Kidney (tissue), 14 donors: ENCODE results near the gene DAZAP2. TPM values are rescaled to one million over a fixed set of nuclear protein-coding genes. Genes with fewer than 3 reads are reported as not detected.
"Not testable (repeated sequence)": the region's sequence is repeated elsewhere in the genome, so short reads cannot be mapped to it uniquely, and the experiment has no call there.

ENCODE experiments used
- DNase-seq, 5 donors: peaks; one replicate each; pipeline ENCODE4 v3.0.0-alpha.2; 2013 to 2020
- FAIRE-seq: peaks from 2 replicates; lab custom pipeline; 2012; peaks lifted over from hg19 to GRCh38; lab: Jason Lieb, UNC
- H3K27ac ChIP-seq, 2 donors: one replicate each; pipeline ENCODE4 v1.7.0; 2013; ENCODE audit warnings: low read depth in 2 of 2, low read length in 2 of 2, inconsistent platforms in 1 of 2
- H3K27me3 ChIP-seq: one replicate; pipeline ENCODE4 v1.7.1; 2013; ENCODE audit warnings: low read length, inconsistent platforms; ENCODE audit not compliant: control insufficient read depth, insufficient read depth
- H3K36me3 ChIP-seq, 3 donors: one replicate each; pipeline versions ENCODE4 v1.7.0 to v1.7.1; 2013; ENCODE audit warnings: low read length in 3 of 3, control low read depth in 1 of 3, inconsistent platforms in 1 of 3; ENCODE audit not compliant: insufficient read depth in 3 of 3, control insufficient read depth in 2 of 3
- H3K4me1 ChIP-seq, 3 donors: one replicate each; pipeline versions ENCODE4 v1.7.0 to v1.7.1; 2013; ENCODE audit warnings: low read length in 3 of 3, inconsistent platforms in 1 of 3, low read depth in 1 of 3; ENCODE audit not compliant: control insufficient read depth in 2 of 3, insufficient read depth in 2 of 3
- H3K4me3 ChIP-seq, 3 donors: one replicate each; pipeline versions ENCODE4 v1.7.0 to v1.8.1; 2013; ENCODE audit warnings: low read length in 3 of 3, control low read depth in 1 of 3, inconsistent platforms in 1 of 3
- H3K9ac ChIP-seq, 3 donors: one replicate each; pipeline versions ENCODE4 v1.7.0 to v1.7.1; 2013; ENCODE audit warnings: low read length in 3 of 3, control low read depth in 1 of 3, inconsistent platforms in 1 of 3
- H3K9me3 ChIP-seq, 3 donors: one replicate each; pipeline versions ENCODE4 v1.7.0 to v1.7.1; 2013; ENCODE audit warnings: low read length in 3 of 3, control low read depth in 1 of 3, inconsistent platforms in 1 of 3; ENCODE audit not compliant: control insufficient read depth in 2 of 3, insufficient read depth in 1 of 3
- intact Hi-C: fragments of 100-400 bp; cut with DNase I; formaldehyde crosslinking; loops from one replicate; pipeline ENCODE4 v1.11.1; 2022
- polyA plus RNA-seq: library from polyadenylated mRNA; stranded (reverse); fragments of 350-450 nt; fragmentation: Illumina TruSeq; extraction: RNeasy Lipid Tissue Mini Kit (QIAGEN cat#74804); gene quantifications from one replicate; pipeline ENCODE4 v1.2.3, GENCODE V29; 2014; ENCODE audit warnings: low read depth, low replicate concordance; ENCODE audit not compliant: insufficient read depth
- total RNA-seq: library from RNA; stranded (reverse); fragmentation: NEBNext Ultra II Directional; extraction: Animal tissue kit (Norgen Biotek cat#: 25700); gene quantifications from one replicate; pipeline ENCODE4 v1.2.1, GENCODE V29; 2021
- TF ChIP-seq, protein P1 (sequence below): IDR thresholded peaks from 3 replicates; pipeline ENCODE4 v1.5.1; 2012; ENCODE audit warnings: mild to moderate bottlenecking, moderate library complexity, borderline replicate concordance; ENCODE audit not compliant: insufficient read depth; ENCODE audit errors: extremely low read depth
- donor health status: control.
- donor health status: control.
- donor health status: control.
- donor health status: control.
- donor health status: control.
- donor health status: DM: yes; HTN: yes; CAD: no.
- donor health status: Normal renal cell carcinoma (clear cell type).

The DAZAP2 gene
- total and polyA plus RNA-seq, 2 donors from 2014 or later: 319 to 363 TPM

DNA sequence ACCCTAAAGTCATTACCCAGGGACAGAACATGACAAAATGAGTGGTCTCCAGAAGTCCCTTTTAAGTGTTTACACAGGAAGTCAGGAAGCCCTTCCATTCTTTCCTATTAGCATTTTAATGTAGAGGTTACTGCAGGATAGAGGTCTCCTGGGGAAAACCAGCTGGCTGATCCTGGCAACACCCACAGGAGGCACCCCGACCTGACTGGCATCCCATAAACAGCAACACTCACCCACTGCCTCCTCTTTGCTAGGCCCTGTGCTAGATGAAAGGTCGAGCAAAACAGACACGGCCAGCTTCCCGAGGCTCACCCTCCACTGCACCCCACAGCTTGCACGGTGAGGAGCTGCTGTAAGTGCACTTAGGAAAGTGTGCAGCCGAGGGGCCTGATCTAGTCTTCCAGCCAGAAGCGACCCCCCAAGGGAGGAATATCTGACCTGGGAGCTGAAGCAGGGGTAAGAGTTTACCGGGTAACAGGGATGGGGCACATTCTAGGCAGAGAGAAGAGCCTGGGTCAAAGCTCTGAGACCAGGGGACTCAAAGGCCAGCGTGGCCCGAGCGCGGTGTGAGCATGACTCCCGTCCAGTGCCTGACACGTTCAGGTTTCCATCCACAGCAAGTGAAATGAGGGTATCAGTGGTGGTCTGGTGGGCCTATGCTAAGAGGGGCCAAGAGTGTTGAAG is 9.0 kb downstream of the DAZAP2 start:
- no peaks in the 10 kb centered on the region for H3K27me3 ChIP-seq
- H3K9me3 ChIP-seq: no peaks in the 10 kb centered on the region
- no peak overlapping the region for H3K4me3 ChIP-seq
- DNase-seq (peak in 2 of 5 donors; percentile 27 to 34), FAIRE-seq (no peak)
- H3K27ac ChIP-seq: peak overlapping the region; percentile 53 to 66
- TF ChIP-seq, protein P1, sequence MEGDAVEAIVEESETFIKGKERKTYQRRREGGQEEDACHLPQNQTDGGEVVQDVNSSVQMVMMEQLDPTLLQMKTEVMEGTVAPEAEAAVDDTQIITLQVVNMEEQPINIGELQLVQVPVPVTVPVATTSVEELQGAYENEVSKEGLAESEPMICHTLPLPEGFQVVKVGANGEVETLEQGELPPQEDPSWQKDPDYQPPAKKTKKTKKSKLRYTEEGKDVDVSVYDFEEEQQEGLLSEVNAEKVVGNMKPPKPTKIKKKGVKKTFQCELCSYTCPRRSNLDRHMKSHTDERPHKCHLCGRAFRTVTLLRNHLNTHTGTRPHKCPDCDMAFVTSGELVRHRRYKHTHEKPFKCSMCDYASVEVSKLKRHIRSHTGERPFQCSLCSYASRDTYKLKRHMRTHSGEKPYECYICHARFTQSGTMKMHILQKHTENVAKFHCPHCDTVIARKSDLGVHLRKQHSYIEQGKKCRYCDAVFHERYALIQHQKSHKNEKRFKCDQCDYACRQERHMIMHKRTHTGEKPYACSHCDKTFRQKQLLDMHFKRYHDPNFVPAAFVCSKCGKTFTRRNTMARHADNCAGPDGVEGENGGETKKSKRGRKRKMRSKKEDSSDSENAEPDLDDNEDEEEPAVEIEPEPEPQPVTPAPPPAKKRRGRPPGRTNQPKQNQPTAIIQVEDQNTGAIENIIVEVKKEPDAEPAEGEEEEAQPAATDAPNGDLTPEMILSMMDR: no peak
- H3K9ac ChIP-seq: no peak overlapping the region
- peaks cover 3 to 18% (median 6%) of the 10 kb centered on the region in 3 donors for H3K4me1 ChIP-seq
- H3K36me3 ChIP-seq: peaks cover 0 to 21% (median 7%) of the 10 kb centered on the region in 3 donors
- intact Hi-C loops: no loop called here

DNA sequence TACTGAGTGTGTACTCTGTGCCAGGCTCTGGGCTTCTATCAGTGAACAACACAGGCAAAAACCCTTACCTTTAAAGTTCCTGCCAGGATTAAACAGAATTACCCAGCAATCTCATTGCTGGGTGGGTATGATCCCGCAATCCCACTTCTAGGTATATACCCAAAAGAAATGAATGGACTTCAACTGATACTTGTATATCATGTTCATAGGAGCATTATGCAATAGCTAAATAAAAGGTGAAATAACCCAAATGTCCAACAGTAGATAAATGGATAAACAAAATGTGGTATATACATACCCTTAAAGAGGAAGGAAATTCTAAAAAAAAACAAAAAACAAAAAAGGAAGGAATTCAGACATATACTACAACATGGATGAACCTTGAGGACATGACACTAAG is 14.7 kb downstream of the DAZAP2 start:
- Histone ChIP-seq H3K27me3 (no peaks in the 10 kb centered on the region), H3K27ac (no peak overlapping the region), H3K4me1 (no peaks in the 10 kb centered on the region), H3K36me3 (no peaks in the 10 kb centered on the region), H3K4me3 (no peak overlapping the region), H3K9me3 (no peaks in the 10 kb centered on the region), H3K9ac (no peak overlapping the region)
- intact Hi-C loops: no loop called here
- no peak for FAIRE-seq
- DNase-seq: no peak
- TF ChIP-seq, protein P1: no peak

DNA sequence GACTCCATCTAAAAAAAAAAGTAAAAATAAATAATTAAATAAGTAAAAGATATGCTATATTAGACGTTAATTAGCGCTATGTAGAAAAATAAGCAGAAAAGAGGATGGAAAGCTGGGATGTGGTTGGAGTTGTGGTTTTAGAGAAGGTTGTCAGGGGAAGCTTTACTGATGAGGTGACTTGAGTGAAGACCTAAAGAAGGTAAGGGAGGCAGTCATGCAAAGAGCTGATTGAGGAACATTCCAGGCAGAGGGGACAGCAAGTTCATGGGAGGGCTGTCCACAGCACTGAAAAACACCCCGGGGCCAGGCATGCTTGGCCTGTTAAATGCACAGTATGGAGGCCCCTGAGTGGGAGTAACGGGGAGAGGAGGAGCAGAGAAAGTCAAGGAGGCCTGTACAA is 15.9 kb downstream of the DAZAP2 start:
- Histone ChIP-seq H3K36me3 (no peaks in the 10 kb centered on the region), H3K4me3 (no peak overlapping the region), H3K4me1 (no peaks in the 10 kb centered on the region), H3K27ac (no peak overlapping the region), H3K9me3 (no peaks in the 10 kb centered on the region), H3K9ac (no peak overlapping the region), H3K27me3 (no peaks in the 10 kb centered on the region)
- TF ChIP-seq, protein P1: no peak
- intact Hi-C loops: no loop called here
- DNase-seq (peak in 3 of 5 donors; percentile 17 to 33 (median 28)), FAIRE-seq (no peak)

DNA sequence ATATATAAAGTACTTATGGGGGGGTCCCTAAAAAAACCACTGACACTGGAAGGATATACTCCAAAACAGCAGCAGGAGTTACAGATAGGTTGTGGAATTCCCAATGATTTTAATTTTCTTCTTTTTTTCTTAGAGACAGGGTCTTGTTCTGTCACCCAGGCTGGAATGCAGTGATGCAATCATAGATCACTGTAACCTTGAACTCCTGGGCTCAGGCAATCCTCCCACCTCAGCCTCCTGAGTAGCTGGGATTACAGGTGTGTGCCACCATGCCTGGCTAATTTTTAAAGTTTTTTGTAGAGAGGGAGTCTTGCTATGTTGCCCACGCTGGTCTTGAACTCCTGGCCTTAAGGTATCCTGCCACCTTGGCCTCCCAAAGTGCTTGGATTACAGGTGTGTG is 21.0 kb downstream of the DAZAP2 start:
- H3K9ac ChIP-seq, H3K27ac ChIP-seq, intact Hi-C loops, H3K36me3 ChIP-seq, H3K4me1 ChIP-seq, H3K4me3 ChIP-seq, DNase-seq, FAIRE-seq, H3K9me3 ChIP-seq, H3K27me3 ChIP-seq: not testable (repeated sequence)
